ENCODE data around the gene FAM180A. TPM values are rescaled to one million over a fixed set of nuclear protein-coding genes. Genes with fewer than 3 reads are reported as not detected.
"Not testable (repeated sequence)": the region's sequence is repeated elsewhere in the genome, so short reads cannot be mapped to it uniquely, and the experiment has no call there.

Gene FAM180A
- total RNA-seq, 1 donor from 2014 or later: not detected

DNA sequence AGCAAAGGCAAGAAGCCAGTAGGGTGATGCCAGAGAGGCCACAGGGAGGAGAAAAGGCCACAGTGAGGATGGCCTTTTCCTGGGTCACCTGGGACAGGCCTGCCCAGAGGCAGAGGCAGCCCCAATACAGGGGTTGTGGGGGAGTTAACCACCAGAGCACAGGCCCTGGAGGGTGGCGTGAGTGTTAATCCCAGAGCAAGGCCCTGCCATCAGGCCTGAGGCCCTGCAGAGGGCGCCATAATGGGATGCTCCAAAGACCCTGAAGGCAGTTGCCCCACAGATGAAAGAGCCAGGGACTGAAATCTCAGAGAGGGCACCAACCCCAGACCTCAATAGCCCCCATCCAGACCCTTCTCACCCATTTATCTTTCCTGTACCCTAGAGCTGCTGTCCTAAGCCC, 44.5 kb downstream of the FAM180A start:
- Mint-ChIP-seq H3K27ac (ENCODE audit: unreplicated experiment) (no peak overlapping the region), H3K9me3 (ENCODE audit: unreplicated experiment) (peaks cover 2% of the 10 kb centered on the region), H3K36me3 (ENCODE audit: unreplicated experiment) (peaks cover 5% of the 10 kb centered on the region), H3K27me3 (ENCODE audit: unreplicated experiment) (no peaks in the 10 kb centered on the region), H3K4me1 (ENCODE audit: low read depth, unreplicated experiment) (no peaks in the 10 kb centered on the region), H3K4me3 (ENCODE audit: unreplicated experiment) (no peak overlapping the region)
- TF ChIP-seq, protein P1, sequence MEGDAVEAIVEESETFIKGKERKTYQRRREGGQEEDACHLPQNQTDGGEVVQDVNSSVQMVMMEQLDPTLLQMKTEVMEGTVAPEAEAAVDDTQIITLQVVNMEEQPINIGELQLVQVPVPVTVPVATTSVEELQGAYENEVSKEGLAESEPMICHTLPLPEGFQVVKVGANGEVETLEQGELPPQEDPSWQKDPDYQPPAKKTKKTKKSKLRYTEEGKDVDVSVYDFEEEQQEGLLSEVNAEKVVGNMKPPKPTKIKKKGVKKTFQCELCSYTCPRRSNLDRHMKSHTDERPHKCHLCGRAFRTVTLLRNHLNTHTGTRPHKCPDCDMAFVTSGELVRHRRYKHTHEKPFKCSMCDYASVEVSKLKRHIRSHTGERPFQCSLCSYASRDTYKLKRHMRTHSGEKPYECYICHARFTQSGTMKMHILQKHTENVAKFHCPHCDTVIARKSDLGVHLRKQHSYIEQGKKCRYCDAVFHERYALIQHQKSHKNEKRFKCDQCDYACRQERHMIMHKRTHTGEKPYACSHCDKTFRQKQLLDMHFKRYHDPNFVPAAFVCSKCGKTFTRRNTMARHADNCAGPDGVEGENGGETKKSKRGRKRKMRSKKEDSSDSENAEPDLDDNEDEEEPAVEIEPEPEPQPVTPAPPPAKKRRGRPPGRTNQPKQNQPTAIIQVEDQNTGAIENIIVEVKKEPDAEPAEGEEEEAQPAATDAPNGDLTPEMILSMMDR (IDR thresholded peaks at IDR 0.05; ENCODE audit: partially characterized antibody, unreplicated experiment): no peak
- DNase-seq: peak; percentile 34

DNA sequence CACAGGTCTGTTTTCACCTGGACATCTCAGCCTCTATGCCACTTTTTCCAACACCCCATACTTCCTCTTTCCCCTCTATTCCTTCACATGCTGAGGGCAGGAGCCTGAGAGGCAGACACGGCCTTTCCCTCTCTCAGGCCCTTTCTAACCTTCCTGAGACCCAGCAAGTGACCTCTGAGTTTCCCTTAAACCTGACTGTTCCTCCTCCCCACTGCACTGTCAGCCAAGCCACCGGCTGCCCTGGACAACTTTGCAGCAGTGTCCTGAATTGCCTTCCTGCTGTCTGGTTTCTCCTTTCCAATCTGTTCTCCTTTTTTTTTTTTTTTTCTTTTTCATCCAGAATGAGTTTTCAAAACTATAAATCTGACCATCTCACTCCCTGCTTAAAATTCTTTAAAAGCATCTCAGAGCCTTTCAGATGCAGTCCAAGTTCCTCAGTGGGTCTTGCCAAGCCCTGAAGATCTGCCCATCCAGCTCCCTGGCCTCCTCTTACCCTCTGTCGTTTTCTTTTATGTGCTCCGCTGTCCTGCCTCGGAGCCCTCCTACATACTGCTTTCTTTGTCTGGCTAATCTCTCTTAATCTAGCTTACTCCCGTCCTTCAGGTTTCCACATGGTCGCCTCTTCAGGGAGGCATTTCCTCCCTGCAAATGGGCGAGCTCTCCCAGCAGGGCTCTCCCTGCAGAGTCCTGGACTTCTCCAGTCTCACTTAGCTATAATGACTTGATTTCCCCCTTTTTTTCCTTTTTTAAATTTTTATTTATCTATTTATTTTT, 51.1 kb downstream of the FAM180A start:
- DNase-seq: no peak
- Mint-ChIP-seq H3K36me3 (ENCODE audit: unreplicated experiment) (peaks cover 5% of the 10 kb centered on the region), H3K4me3 (ENCODE audit: unreplicated experiment) (no peak overlapping the region), H3K4me1 (ENCODE audit: low read depth, unreplicated experiment) (peaks cover 7% of the 10 kb centered on the region), H3K9me3 (ENCODE audit: unreplicated experiment) (peaks cover 4% of the 10 kb centered on the region), H3K27me3 (ENCODE audit: unreplicated experiment) (peaks cover 3% of the 10 kb centered on the region), H3K27ac (ENCODE audit: unreplicated experiment) (no peak overlapping the region)
- TF ChIP-seq, protein P1 (IDR thresholded peaks at IDR 0.05; ENCODE audit: partially characterized antibody, unreplicated experiment): no peak

DNA sequence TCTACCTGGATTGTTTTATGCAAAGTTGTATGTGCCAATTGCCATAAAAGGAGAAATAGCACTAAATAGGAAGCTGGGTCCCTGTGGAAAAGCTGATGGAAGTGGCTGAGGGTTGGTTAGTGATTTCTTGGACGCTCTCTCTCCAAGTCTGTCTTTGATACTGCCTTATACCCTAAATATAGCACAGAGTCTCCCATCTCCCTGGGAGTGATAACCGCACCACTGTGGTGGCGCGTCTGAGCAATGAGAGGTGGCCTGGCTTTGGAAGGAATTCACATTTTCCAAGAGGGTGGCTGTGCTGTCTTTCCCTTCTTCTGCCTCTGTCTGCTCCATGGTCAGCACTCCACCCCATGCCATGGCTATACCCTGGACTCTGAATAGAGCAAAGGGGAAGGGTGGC, 55.1 kb downstream of the FAM180A start:
- peaks cover 2% of the 10 kb centered on the region for H3K9me3 Mint-ChIP-seq (ENCODE audit: unreplicated experiment)
- H3K36me3 Mint-ChIP-seq (ENCODE audit: unreplicated experiment): no peaks in the 10 kb centered on the region
- H3K4me1 Mint-ChIP-seq (ENCODE audit: low read depth, unreplicated experiment): peaks cover 7% of the 10 kb centered on the region
- peaks cover 3% of the 10 kb centered on the region for H3K27me3 Mint-ChIP-seq (ENCODE audit: unreplicated experiment)
- H3K4me3 Mint-ChIP-seq (ENCODE audit: unreplicated experiment): no peak overlapping the region
- TF ChIP-seq, protein P1 (IDR thresholded peaks at IDR 0.05; ENCODE audit: partially characterized antibody, unreplicated experiment): no peak
- no peak overlapping the region for H3K27ac Mint-ChIP-seq (ENCODE audit: unreplicated experiment)
- no peak for DNase-seq

DNA sequence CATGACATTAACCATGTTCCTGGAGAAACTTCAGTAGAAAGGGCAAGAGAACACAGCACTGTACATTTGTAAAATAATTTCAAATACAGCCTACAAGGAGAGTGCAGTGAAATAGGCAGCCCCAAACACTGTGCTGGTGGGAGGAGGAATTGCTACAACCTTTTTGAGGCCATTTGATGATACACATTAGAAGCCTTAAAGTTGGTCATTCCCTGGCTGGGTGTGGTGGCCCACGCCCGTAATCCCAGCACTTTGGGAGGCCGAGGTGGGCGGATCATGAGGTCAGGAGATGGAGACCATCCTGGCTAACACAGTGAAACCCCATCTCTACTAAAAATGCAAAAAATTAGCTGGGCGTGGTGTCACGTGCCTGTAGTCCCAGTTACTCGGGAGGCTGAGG, 56.0 kb downstream of the FAM180A start:
- H3K27ac Mint-ChIP-seq (ENCODE audit: unreplicated experiment); H3K9me3 Mint-ChIP-seq (ENCODE audit: unreplicated experiment); H3K4me3 Mint-ChIP-seq (ENCODE audit: unreplicated experiment); DNase-seq; H3K4me1 Mint-ChIP-seq (ENCODE audit: low read depth, unreplicated experiment); H3K27me3 Mint-ChIP-seq (ENCODE audit: unreplicated experiment); H3K36me3 Mint-ChIP-seq (ENCODE audit: unreplicated experiment): not testable (repeated sequence)

DNA sequence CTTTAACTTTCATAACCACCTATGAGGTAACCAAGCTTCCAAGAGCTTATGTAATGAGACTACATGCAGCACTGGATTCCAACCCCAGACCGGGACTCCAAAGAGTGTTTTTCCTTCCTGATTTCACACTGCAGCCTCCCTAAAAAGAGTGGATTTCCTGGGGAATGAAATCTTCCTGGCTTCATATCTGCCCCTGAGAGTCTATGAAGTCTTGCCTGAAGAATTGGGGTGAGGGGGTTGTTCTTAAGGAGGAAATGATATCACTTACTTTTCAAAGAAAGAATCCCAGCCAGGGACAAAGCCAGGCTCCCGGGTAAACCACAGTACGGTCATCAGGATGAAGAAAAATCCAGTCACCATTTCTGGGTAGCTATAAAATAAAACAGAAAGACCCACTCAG, 56.6 kb downstream of the FAM180A start:
- Mint-ChIP-seq H3K4me1 (ENCODE audit: low read depth, unreplicated experiment) (peaks cover 2% of the 10 kb centered on the region), H3K27me3 (ENCODE audit: unreplicated experiment) (no peaks in the 10 kb centered on the region), H3K36me3 (ENCODE audit: unreplicated experiment) (no peaks in the 10 kb centered on the region), H3K4me3 (ENCODE audit: unreplicated experiment) (no peak overlapping the region), H3K27ac (ENCODE audit: unreplicated experiment) (no peak overlapping the region), H3K9me3 (ENCODE audit: unreplicated experiment) (peaks cover 2% of the 10 kb centered on the region)
- TF ChIP-seq, protein P1 (IDR thresholded peaks at IDR 0.05; ENCODE audit: partially characterized antibody, unreplicated experiment): no peak
- DNase-seq: no peak
